Transverse colon (tissue), 4 donors: ENCODE data around the gene LRRC2. TPM values are rescaled to one million over a fixed set of nuclear protein-coding genes. Genes with fewer than 3 reads are reported as not detected.

ENCODE experiments used
- DNase-seq: peaks from one replicate; pipeline ENCODE4 v3.0.0-alpha.2; 2019
- H3K27ac ChIP-seq, 4 donors: fragments of 200-600 bp; sonication (generic); 2 replicates each; pipeline ENCODE4 v1.5.1; 2016 to 2018; ENCODE audit warnings: inconsistent platforms in 4 of 4
- H3K27me3 ChIP-seq: fragments of 200-600 bp; sonication (generic); 2 replicates; pipeline ENCODE4 v1.5.1; 2017; ENCODE audit warnings: inconsistent platforms
- H3K36me3 ChIP-seq, 4 donors: fragments of 200-600 bp; sonication (generic); 2 replicates each; pipeline ENCODE4 v1.5.1; 2017 to 2019; ENCODE audit warnings: inconsistent platforms in 4 of 4
- H3K4me1 ChIP-seq, 4 donors: fragments of 200-600 bp; sonication (generic); 2 replicates each; pipeline ENCODE4 v1.5.1; 2017 to 2020; ENCODE audit warnings: inconsistent platforms in 4 of 4
- H3K4me3 ChIP-seq, 4 donors: fragments of 200-600 bp; sonication (generic); 1 replicate in 1 of 4; 2 replicates in 3 of 4; pipeline versions ENCODE4 v1.5.1 to v1.6.1; 2017 to 2019; ENCODE audit warnings: inconsistent platforms in 4 of 4
- H3K9me3 ChIP-seq, 2 donors: fragments of 200-600 bp; sonication (generic); 2 replicates each; pipeline ENCODE4 v1.5.1; 2017 to 2019; ENCODE audit warnings: inconsistent platforms in 2 of 2
- CTCF ChIP-seq, 5 experiments: fragments of 200-600 bp in 3 of 5; fragments of 450-650 bp in 2 of 5; sonication (generic) in 3 of 5; IDR thresholded peaks; 1 replicate in 2 of 5; 2 replicates in 3 of 5; pipeline ENCODE4 v1.5.1; 2016 to 2017; ENCODE audit warnings: antibody characterized with exemption in 5 of 5, inconsistent platforms in 3 of 5, mild to moderate bottlenecking in 2 of 5, moderate library complexity in 1 of 5
- EP300 ChIP-seq: sonication (generic); formaldehyde crosslinking; IDR thresholded peaks from one replicate; pipeline ENCODE4 v1.6.1; 2017; ENCODE audit warnings: antibody characterized with exemption, low read depth
- POLR2A ChIP-seq: fragments of 450-650 bp; IDR thresholded peaks from one replicate; pipeline ENCODE4 v1.6.1; 2016; ENCODE audit warnings: antibody characterized with exemption, mild to moderate bottlenecking, moderate library complexity
- POLR2AphosphoS5 ChIP-seq, 3 donors: sonication (generic); formaldehyde crosslinking; IDR thresholded peaks; one replicate each; pipeline ENCODE4 v1.6.1; 2016; ENCODE audit warnings: antibody characterized with exemption in 3 of 3
- WGBS, 2 donors: methylation state at CpG; one replicate each; pipeline ENCODE4 v1.1.5; 2018; ENCODE audit warnings: low coverage in 1 of 2; 5-methylcytosine and 5-hydroxymethylcytosine counted together
- in situ Hi-C, 4 donors: fragments of 200-750 bp; cut with MboI; loops; one replicate each; pipeline versions ENCODE4 v1.15.0 to v1.15.1; 2017; ENCODE audit warnings: low sequenced_read_pairs in 3 of 4, low pct_ligation_motif_present in 1 of 4, low pct_unique_long_range_greater_than_20kb in 1 of 4
- intact Hi-C: fragments of 100-400 bp; cut with DNase I; formaldehyde crosslinking; loops from one replicate; pipeline ENCODE4 v1.15.1; 2023; ENCODE audit warnings: low total_unique reads
- total RNA-seq, 4 donors: library from RNA; depleted of rRNA; stranded (reverse); fragments of >200 nt; gene quantifications; one replicate each; pipeline ENCODE4 v1.1.0, GENCODE V29; 2016

Gene LRRC2
- 1 to 10 TPM in 2 of 4 donors, under 1 TPM in 1, not detected in 1; 1.00 to 2.0 (median 1.6) TPM for total RNA-seq

- Histone ChIP-seq H3K36me3 (no peaks in the 10 kb centered on the region), H3K4me1 (peaks cover 0 to 13% (median 5%) of the 10 kb centered on the region in 4 donors), H3K9me3 (no peaks in the 10 kb centered on the region), H3K4me3 (peak within 1 kb of the TSS; percentile 34 to 63 (median 48)), H3K27me3 (no peaks in the 10 kb centered on the region), H3K27ac (peak within 1 kb of the TSS; percentile 45 to 65 (median 58))
- peak; percentile 42 for DNase-seq
- peak; percentile 24 to 54 (median 25) for TF ChIP-seq POLR2AphosphoS5 (IDR thresholded peaks at IDR 0.05)
- no peak for TF ChIP-seq CTCF (IDR thresholded peaks at IDR 0.05)
- no peak for TF ChIP-seq EP300
- no peak for TF ChIP-seq POLR2A
- intact Hi-C loops, result no loop called here
- WGBS, 2 donors, result 0 to 7% methylated on average over 1 to 32 of the region's 39 CpGs
- in situ Hi-C loops, result no loop called here
These were observed at the start of gene LRRC2 for GRCh38 chr3:46566040-46566641. LRRC2 (minus strand) TSS chr3:46566302; CDS start chr3:46551591, 14,711 bp downstream.

GRCh38 chr3:46615050-46615775 lies 49.1 kb upstream of the LRRC2 start:
- H3K4me1 ChIP-seq, result no peaks in the 10 kb centered on the region
- H3K9me3 ChIP-seq, result no peaks in the 10 kb centered on the region
- no peak overlapping the region for H3K4me3 ChIP-seq
- 81 to 83% methylated on average over 4 to 9 of the region's 9 CpGs for WGBS, 2 donors
- DNase-seq, result no peak
- no peak overlapping the region for H3K27ac ChIP-seq
- TF ChIP-seq CTCF (IDR thresholded peaks at IDR 0.05), result no peak
- no peak for TF ChIP-seq POLR2A
- no peak for TF ChIP-seq POLR2AphosphoS5 (IDR thresholded peaks at IDR 0.05)
- TF ChIP-seq EP300, result no peak
- intact Hi-C loops, result no loop called here
- in situ Hi-C loops, result no loop called here
- no peaks in the 10 kb centered on the region for H3K36me3 ChIP-seq
- no peaks in the 10 kb centered on the region for H3K27me3 ChIP-seq

GRCh38 chr3:46614431-46614830 lies 48.3 kb upstream of the LRRC2 start:
- H3K36me3 ChIP-seq, result no peaks in the 10 kb centered on the region
- TF ChIP-seq POLR2AphosphoS5 (IDR thresholded peaks at IDR 0.05), result no peak
- TF ChIP-seq POLR2A, result no peak
- TF ChIP-seq EP300, result no peak
- TF ChIP-seq CTCF (IDR thresholded peaks at IDR 0.05), result no peak
- no peaks in the 10 kb centered on the region for H3K27me3 ChIP-seq
- intact Hi-C loops (no loop called here), in situ Hi-C loops (no loop called here)
- no peak overlapping the region for H3K4me3 ChIP-seq
- WGBS, 2 donors, result 86 to 89% methylated on average over 2 to 4 of the region's 4 CpGs
- H3K27ac ChIP-seq, result no peak overlapping the region
- no peaks in the 10 kb centered on the region for H3K9me3 ChIP-seq
- DNase-seq, result no peak
- H3K4me1 ChIP-seq, result no peaks in the 10 kb centered on the region

- H3K27ac ChIP-seq, result no peak overlapping the region
- WGBS, 2 donors, result 73 to 84% methylated on average over 4 to 10 of the region's 10 CpGs
- H3K27me3 ChIP-seq, result no peaks in the 10 kb centered on the region
- DNase-seq, result no peak
- TF ChIP-seq CTCF (IDR thresholded peaks at IDR 0.05) (no peak), POLR2AphosphoS5 (IDR thresholded peaks at IDR 0.05) (no peak)
- H3K4me3 ChIP-seq, result no peak overlapping the region
- in situ Hi-C loops (no loop called here), intact Hi-C loops (no loop called here)
- H3K36me3 ChIP-seq, result no peaks in the 10 kb centered on the region
- H3K4me1 ChIP-seq, result no peaks in the 10 kb centered on the region
- H3K9me3 ChIP-seq, result no peaks in the 10 kb centered on the region
These were observed 47.4 kb upstream of the LRRC2 start for GRCh38 chr3:46613313-46614005.
